Neutrophil (primary cell): ENCODE data around the gene DRAP1.

Experiments used
- H3K27ac ChIP-seq: fragments of 200-600 bp; sonication (generic); 2 replicates; pipeline ENCODE4 v1.5.1; 2016; ENCODE audit warnings: mild to moderate bottlenecking, moderate library complexity
- H3K27me3 ChIP-seq: fragments of 200-600 bp; sonication (generic); 2 replicates; pipeline ENCODE4 v1.6.0; 2016; ENCODE audit warnings: mild to moderate bottlenecking
- H3K36me3 ChIP-seq: fragments of 200-600 bp; sonication (generic); 2 replicates; pipeline ENCODE4 v1.5.1; 2017
- H3K4me1 ChIP-seq, 2 experiments: fragments of 200-600 bp in 1 of 2; sonication (generic) in 1 of 2; 1 replicate in 1 of 2; 2 replicates in 1 of 2; pipeline versions ENCODE4 v1.5.1 to v1.6.1; 2013 to 2016; ENCODE audit warnings: low read depth in 1 of 2, low read length in 1 of 2, mild to moderate bottlenecking in 1 of 2, moderate library complexity in 1 of 2; ENCODE audit not compliant: control insufficient read depth in 1 of 2, insufficient read depth in 1 of 2
- H3K4me3 ChIP-seq, 2 experiments: fragments of 200-600 bp in 1 of 2; sonication (generic) in 1 of 2; 1 replicate in 1 of 2; 2 replicates in 1 of 2; pipeline ENCODE4 v1.5.1; 2013 to 2016; ENCODE audit warnings: low read depth in 1 of 2, low read length in 1 of 2, mild to moderate bottlenecking in 1 of 2, moderate library complexity in 1 of 2
- H3K9me3 ChIP-seq: fragments of 200-600 bp; sonication (generic); 2 replicates; pipeline ENCODE4 v1.5.1; 2016
- CTCF ChIP-seq: fragments of 200-600 bp; sonication (generic); IDR thresholded peaks from 2 replicates; pipeline ENCODE4 v1.5.1; 2016; ENCODE audit warnings: antibody characterized with exemption

Gene DRAP1

GRCh38 chr11:65916391-65916790 is 2.8 kb upstream of the DRAP1 start:
- H3K4me3 ChIP-seq: no peak overlapping the region
- peak overlapping the region; percentile 61 for H3K27ac ChIP-seq
- no peaks in the 10 kb centered on the region for H3K27me3 ChIP-seq
- peaks cover 48 to 57% of the 10 kb centered on the region in 2 experiments for H3K4me1 ChIP-seq
- no peaks in the 10 kb centered on the region for H3K9me3 ChIP-seq
- peaks cover 12% of the 10 kb centered on the region for H3K36me3 ChIP-seq
- TF ChIP-seq CTCF: no peak

GRCh38 chr11:65917077-65917433 is 2.2 kb upstream of the DRAP1 start:
- Histone ChIP-seq H3K4me3 (no peak overlapping the region), H3K27ac (no peak overlapping the region)

GRCh38 chr11:65917434-65918210 is 1.6 kb upstream of the DRAP1 start:
- Histone ChIP-seq H3K4me1 (peaks cover 52 to 57% of the 10 kb centered on the region in 2 experiments), H3K27ac (peak overlapping the region; percentile 92), H3K9me3 (no peaks in the 10 kb centered on the region), H3K4me3 (peak overlapping the region; percentile 80 to 92), H3K27me3 (no peaks in the 10 kb centered on the region), H3K36me3 (peaks cover 20% of the 10 kb centered on the region)
- TF ChIP-seq CTCF: no peak

More at GRCh38 chr11:65917077-65917433, 2.2 kb upstream of the DRAP1 start:
- no peak for TF ChIP-seq CTCF
- no peaks in the 10 kb centered on the region for H3K9me3 ChIP-seq
- peaks cover 14% of the 10 kb centered on the region for H3K36me3 ChIP-seq
- no peaks in the 10 kb centered on the region for H3K27me3 ChIP-seq
- H3K4me1 ChIP-seq: peaks cover 48 to 57% of the 10 kb centered on the region in 2 experiments

- peak within 1 kb of the TSS; percentile 92 for H3K27ac ChIP-seq
- TF ChIP-seq CTCF: peak; percentile 70
- H3K36me3 ChIP-seq: peaks cover 28% of the 10 kb centered on the region
- peaks cover 52 to 57% of the 10 kb centered on the region in 2 experiments for H3K4me1 ChIP-seq
- H3K27me3 ChIP-seq: no peaks in the 10 kb centered on the region
- peak within 1 kb of the TSS; percentile 80 to 96 for H3K4me3 ChIP-seq
- no peaks in the 10 kb centered on the region for H3K9me3 ChIP-seq
These were observed 750 bp upstream of the DRAP1 start, which contains the start of gene C11orf68 for GRCh38 chr11:65918211-65919140. Gene C11orf68, minus strand, starts transcription at chr11:65919062. Its CDS starts 31 bp downstream, at chr11:65919031.

GRCh38 chr11:65919573-65920371 is 546 bp downstream of the DRAP1 start:
- peaks cover 52 to 56% of the 10 kb centered on the region in 2 experiments for H3K4me1 ChIP-seq
- peak overlapping the region; percentile 92 for H3K27ac ChIP-seq

More at GRCh38 chr11:65919573-65920371, 546 bp downstream of the DRAP1 start:
- no peaks in the 10 kb centered on the region for H3K9me3 ChIP-seq
- no peaks in the 10 kb centered on the region for H3K27me3 ChIP-seq
- TF ChIP-seq CTCF: no peak
- H3K36me3 ChIP-seq: peaks cover 31% of the 10 kb centered on the region
- peak overlapping the region; percentile 60 to 96 for H3K4me3 ChIP-seq
